NCI-H345 treated with DMSO at 0.1 percent for 48 hours (cell line): ENCODE data around the gene GABBR1.

ENCODE experiments used
- DNase-seq: peaks from one replicate; lab custom pipeline; 2025; ENCODE audit not compliant: unreplicated experiment; lab: John Stamatoyannopoulos, UW

GABBR1 gene

DNA sequence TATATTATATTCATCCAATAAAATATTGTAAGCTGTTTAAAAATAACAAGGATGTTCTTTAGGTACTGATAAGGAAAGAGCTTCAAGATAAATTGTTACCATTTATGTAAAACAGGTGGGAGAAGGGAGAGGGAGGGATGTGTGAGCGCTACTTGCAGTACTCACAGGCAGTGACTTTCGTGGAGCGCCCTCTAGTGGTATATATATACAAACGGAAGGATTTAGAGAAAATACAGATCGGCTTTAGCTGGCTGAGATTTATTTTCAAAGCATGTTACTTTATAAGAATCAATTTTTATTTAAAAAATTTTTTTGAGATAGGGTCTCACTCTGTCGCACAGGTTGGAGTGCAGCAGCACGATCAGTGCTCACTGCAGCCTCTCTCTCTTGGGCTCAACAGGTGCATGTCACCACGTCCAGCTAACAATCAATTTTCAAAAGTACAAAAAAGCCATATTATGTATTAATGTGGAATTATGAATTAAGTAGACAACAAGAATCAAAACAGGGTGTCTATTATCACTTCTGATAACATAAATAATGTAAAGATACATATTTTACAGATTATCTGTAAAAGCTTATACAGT lies 20.6 kb upstream of the GABBR1 start:
- peak; percentile 74 for DNase-seq

DNA sequence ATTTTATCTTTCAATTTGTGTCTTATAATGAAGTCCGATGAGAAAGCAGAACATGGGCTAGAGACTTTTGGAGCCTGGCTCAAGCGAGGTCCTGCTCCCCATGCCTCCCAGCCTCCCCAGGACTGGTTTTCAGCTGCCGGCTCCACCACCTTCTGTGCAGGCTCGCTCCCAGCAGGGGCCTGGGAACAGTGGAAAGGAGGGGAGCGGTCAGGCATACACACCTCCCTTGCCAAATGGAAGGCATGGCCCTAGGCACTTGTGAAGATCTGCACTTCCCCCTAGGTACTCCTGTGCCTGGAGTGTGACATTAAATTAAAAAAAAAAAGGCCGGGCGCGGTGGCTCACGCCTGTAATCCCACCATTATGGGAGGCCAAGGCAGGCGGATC lies 19.2 kb upstream of the GABBR1 start:
- no peak for DNase-seq

GRCh38 chr6:29651413-29652197 lies 18.6 kb upstream of the GABBR1 start:
- peak; percentile 51 for DNase-seq

GRCh38 chr6:29649701-29650673 lies 17.0 kb upstream of the GABBR1 start:
- peak; percentile 98 for DNase-seq

DNA sequence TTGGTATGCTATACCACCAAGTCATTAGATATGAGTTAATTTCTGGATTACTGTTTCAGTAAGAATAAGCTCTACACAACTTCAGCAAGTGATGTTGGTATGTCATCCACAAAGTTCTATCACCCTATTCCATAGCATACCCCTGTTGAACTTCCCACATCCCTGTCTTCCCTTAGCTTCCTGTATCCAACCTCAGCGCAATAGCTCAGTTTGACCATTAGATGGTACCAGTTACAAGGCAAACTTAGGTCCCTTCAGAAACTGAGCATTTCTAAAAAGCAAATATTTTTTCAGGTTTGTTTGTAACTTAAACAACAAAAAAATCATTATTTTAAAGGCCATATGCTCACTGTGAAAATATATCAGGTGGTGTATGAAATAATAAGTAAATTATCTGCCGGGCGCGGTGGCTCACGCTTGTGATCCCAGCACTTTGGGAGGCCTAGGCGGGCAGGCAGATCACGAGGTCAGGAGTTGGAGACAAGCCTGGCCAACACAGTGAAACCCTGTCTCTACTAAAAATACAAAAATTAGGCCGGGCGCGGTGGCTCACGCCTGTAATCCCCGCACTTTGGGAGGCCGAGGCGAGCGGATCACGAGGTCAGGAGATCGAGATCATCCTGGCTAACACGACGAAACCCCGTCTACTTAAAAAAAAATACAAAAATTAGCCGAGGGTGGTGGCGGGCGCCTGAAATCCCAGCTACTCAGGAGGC lies 15.1 kb upstream of the GABBR1 start:
- DNase-seq = peak; percentile 19

- no peak for DNase-seq
Observed at GRCh38 chr6:29641430-29642148, 8.6 kb upstream of the GABBR1 start.

DNA sequence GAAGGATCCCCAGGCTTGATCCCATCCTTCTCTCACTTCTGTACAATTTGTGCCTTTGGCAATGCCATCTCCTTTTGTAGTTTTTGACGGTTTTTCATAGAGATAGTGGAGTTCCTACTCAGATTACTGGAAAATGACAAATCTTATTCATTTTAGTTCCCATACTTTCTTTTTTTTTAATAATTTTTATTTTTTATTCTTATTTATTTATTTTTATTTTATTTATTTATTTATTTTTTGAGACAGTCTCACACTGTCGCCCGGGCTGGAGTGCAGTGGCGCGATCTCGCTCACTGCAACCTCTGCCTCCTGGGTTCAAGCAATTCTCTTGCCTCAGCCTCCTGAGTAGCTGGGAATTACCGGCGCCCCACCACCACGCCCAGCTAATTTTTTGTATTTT lies 4.3 kb upstream of the GABBR1 start:
- DNase-seq = no peak

GRCh38 chr6:29633534-29633905 lies 537 bp upstream of the GABBR1 start:
- peak; percentile 61 for DNase-seq

DNA sequence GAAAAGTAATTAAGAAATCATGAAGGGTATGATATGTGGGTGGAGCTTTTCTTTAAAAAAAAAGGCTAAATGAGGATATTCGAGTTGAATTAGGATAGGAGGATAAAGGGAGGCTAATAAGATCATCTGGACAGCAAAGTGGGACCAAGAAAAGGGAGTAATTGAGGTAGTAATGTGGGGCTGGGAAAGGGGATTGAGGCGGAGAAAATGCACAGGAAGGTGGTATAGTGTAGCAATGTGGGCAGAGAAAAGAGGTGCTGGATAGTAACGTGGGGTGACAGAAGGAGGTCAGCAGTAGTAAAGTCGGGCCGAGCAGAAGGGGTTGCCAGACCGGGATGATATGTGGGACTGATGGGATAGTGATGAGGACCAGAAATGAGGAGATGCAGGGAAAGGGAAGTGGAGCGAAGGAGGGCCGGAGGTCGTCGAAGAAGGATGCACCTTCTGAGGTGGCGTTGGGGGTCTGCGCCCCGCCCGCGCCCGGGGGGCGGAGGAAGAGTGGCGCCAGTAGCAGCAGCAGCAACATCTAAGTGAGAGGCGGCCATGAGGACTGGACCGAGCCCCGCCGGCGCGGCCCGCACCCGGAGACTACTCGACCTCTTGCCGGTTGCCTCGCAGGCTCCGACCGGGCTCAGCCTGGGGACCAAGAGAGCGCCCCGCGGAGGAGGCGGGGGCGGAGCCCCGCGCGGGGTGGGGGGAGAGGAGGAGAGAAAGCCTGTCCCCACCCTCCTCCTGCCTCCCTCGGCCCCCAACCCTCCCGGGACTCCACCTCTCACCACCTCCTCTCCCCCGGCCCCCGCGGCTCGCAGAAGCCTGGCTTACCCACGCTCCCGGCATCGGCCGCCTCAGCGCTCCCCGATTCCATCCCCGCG lies 887 bp downstream of the GABBR1 start:
- peak; percentile 32 for DNase-seq

DNA sequence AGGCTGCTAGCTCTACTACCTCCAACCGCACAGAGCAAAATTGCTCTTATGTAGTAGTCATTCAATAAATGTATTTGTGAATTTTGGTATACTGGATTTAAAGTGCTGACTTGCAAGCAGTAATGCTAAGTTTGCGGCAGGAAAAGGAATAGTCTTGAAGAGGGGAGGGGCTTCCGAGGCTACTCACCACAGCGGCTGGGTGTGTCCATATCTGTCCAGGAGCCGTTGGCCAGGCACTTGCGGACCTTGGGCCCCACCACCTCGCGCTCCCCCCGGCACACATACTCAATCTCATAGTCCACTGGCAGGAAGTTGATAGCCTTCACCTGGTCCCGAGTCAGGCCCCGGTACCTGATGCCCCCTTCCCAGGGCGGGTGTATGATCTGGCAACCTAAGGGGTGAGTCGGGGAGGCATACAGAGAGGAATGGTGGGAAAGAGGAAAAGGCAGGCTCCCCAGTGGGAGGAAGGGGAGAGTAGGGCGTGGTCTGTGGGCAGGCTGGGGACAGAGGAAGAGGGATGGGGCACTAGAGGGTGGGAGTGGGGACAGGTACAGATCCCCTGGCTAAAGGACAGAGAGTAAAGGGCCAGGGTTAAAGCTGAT lies 1.7 kb downstream of the GABBR1 start:
- no peak for DNase-seq

DNA sequence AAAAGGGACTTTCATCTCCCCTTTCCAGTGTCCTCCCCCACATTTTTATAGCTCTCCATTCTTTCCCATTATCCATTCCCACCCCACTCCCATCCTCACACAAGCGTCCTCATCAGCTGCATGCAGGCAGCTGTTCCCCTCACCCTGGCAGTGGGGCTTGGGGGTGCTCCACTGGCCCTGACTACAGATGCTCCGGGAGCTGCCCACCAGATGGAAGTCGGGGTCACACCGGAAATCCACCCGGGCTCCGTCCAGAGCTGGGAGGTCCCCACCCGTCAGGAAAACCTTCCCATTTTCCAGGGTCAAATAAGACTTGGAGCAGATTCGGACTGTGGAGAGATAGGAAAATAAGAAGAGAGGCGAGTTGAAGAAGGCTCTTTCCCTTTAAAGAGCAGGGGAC lies 2.7 kb downstream of the GABBR1 start:
- no peak for DNase-seq

- DNase-seq = no peak
Observed at GRCh38 chr6:29629571-29629970, 3.4 kb downstream of the GABBR1 start.

- DNase-seq = peak; percentile 76
Observed at GRCh38 chr6:29628419-29629281, 4.3 kb downstream of the GABBR1 start.

DNA sequence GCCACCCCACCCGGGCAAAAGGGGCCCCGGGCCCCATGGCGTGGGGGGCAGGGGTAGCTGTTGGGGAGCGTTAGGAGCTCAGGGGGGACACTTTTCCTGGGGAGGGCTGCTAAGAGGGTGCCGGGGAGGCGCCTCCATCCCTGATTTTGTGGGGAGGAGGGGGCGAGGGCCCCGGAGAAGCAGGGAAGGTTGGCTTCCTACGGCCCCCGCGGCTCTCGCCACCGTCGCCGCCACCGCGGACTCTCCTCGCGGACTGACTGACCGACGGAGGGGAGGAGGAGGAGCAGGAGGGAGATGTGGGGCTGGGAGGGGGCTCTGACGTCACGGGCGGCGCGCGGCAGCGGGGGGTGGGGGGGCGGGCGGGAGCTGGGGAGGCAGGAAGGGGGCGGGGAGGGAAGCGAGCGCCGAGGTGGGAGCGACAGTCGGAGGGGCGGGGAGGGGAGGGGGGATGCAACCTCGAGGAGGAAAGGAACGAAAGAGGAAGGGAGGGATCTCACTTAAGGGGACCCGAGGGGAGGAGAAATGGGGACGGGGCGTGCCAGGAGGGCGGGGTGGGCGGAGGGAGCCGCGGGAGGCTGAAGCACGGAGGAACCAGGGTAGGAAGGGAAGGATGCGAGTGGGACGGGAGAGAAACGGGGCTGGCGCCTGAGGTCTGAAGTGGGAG lies 5.1 kb downstream of the GABBR1 start:
- DNase-seq = no peak

DNA sequence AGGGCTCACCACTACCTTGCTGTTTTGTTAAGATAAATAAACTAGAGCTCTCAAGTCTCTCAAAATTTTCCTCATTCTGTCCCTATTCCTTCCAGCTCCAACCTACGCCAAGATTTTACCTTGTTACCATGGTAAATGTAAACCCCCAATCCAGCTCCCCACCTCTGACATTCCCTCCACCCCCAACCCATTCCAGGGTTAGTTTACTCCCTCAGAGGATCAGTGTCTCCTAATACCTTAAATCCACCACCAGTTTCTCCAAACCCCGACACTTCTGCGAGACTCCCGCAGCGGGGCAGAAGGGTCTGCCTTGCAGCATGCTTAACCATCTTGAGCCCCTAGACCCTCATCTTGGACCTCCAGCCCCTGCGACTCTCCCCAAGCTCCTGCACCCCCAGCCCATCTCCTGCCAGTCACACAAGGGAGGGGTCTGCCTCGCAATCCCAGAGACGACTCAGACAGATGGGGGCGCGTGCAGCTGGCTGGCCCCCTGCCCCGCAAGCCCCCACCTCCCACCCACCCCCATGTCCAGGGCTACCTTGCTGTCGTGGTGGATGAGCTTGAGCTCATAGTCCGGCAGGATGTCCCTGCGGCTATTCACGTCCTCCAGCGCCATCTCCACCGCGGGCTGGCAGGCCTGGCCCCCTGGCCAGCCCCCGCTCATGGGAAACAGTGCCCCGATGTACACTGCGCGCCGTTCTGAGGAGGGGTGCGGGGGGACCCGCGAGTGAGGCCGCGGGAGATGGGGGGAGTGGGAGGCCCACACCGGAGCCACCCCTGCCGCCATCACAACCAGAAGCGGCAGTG lies 5.8 kb downstream of the GABBR1 start:
- DNase-seq = no peak

DNA sequence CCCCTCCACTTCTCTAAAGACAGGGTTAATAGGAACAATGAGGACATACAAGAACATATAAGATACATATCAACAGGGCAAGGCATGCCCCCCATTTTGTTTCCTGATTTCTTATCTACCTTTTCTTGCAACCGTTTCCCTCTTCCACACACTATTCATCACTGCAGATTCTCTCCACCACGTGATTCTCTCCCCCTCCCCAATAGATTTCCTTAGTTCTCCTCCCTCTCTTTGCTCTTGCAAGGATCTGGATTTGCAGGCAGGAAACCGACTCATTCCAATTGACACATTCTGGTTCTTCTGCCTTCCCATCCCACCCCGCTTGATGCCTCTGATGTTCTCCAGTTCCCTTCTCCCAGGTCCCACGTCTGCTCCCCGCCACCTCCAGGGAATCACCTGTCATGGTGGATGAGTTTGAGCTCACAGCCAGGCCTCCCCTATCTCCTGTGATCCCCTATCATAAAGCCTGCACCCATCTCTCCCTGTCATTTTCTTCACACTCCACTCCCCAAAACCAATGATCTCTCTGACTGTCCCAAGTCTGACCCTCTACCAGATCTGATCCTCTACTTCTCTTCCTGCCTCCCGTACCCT lies 7.5 kb downstream of the GABBR1 start:
- DNase-seq = no peak
